Measurements from ENCODE around the gene PLEKHA3. TPM values are rescaled to one million over a fixed set of nuclear protein-coding genes. Genes with fewer than 3 reads are reported as not detected.

Gene PLEKHA3
- total RNA-seq, 1 donor from 2014 or later, result 30.9 TPM

DNA sequence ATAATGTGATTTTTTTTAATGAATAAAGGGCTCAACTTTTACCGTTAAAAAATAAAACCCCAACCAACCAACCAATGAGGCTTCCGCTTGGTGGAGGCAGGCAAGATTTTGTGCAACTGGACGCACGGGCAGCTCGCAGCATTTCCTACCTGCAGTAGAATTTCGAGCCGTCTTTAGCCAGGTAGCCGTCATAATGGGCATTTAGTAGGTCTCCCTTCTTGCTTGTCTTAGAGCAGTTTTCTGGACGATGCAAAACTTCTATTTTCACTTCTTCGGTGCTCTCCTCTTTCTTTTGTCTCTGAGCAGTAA, 2.2 kb upstream of the PLEKHA3 start:
- intact Hi-C loops (cut with micrococcal nuclease), result loop anchor here (1.0 to 10.0 kb wide), 12 partner anchors 27 to 1529 kb away; partner anchors contain the start of genes CWC22, OSBPL6, PJVK and PRKRA

DNA sequence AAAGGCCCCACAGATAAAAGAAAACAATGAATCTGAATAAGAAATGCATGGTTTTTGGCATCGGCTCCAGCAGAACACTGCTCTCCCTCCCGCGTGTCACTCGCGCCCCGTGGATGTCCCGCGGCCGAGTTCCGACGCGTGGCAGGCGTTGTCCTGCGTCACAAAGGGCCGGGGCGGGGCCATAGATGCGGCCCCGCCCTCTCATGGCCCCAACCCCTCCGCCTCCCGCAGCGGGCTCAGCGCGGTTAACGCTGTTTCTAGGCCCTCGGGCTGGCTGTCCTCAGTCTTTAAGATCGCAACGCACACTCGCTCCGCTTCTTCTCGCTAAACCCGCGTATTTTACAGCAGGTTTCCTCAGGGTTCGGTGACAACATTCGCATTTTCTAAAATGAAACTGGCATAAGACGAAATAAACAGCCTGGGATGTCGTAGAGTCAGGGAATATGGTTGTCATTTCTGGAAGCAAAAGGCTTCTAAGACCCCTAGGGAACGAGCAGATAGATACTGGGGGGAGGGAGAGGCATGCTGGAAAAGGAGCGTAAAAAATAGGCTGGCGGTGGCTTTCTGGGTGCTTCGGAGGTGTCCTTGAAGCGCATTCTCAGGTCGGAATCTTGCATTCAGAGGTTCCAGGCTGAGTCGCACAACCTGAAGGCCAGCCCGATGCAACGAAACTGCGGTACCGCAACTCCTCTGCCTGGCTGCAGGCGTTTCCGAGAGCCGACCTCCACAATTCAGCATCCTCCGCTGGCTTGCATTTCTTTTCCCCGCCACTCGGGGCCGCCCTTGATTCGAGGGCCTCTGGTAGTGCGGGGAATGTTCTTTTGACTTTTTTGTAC, 1.6 kb upstream of the PLEKHA3 start, which contains the start of gene FKBP7:
TSS of gene FKBP7 (minus strand) at position 162 of the 836 bp plus-strand sequence. CDS start at position 61, 101 bp downstream.
- intact Hi-C loops (cut with micrococcal nuclease), result loop anchor here (1.0 to 10.0 kb wide), 12 partner anchors 27 to 1528 kb away; partner anchors contain the start of genes CWC22, OSBPL6, PJVK and PRKRA

GRCh38 chr2:178479275-178479616, 1.0 kb upstream of the PLEKHA3 start:
- intact Hi-C loops (cut with micrococcal nuclease), result loop anchor here (2.0 to 10.0 kb wide), 7 partner anchors 52 to 1528 kb away; partner anchors contain the start of genes CWC22, OSBPL6 and SESTD1

GRCh38 chr2:178479758-178480226, 465 bp upstream of the PLEKHA3 start:
- intact Hi-C loops (cut with micrococcal nuclease), result loop anchor here (2.0 to 10.0 kb wide), 8 partner anchors 27 to 1527 kb away; partner anchors contain the start of genes CWC22, OSBPL6 and SESTD1

GRCh38 chr2:178482437-178482836, 2.2 kb downstream of the PLEKHA3 start:
- intact Hi-C loops (cut with micrococcal nuclease), result no loop called here

DNA sequence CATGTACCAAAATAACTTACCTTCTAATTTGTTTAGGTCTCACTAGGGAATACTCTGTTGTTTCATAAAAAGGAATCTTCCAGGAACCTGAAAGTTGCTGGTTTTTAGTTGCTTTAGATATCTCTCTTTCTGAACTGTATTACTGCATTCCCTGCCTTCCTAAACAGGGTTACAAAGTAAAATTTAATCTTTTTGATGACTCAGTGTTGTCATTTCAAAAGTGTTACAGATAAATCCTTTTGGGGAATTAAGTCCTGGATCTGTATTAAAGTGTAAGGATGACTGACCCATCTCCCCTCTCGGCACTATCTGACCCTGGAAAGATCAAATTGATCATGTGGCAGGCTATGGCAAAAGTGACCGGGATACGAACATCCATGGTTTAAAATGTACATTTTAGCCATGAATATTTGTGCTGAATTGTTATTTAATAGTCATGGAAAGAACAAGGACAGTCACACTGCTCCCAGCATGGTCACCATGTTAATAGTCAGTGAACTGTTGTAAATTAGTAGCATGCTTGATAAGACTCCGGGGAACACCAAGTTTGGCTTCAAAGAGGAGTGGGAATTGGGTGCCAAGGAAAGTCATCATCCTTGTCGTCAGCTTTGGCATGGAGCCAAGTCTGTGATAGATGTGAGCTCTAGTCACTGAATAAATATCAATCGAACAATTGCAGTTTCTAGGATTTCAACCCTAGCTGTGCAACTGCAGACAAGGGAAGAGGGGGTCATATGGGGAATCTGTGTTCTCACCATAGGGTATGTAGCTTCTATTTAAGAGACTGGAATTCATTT, 4.2 kb downstream of the PLEKHA3 start:
- intact Hi-C loops (cut with micrococcal nuclease), result no loop called here

DNA sequence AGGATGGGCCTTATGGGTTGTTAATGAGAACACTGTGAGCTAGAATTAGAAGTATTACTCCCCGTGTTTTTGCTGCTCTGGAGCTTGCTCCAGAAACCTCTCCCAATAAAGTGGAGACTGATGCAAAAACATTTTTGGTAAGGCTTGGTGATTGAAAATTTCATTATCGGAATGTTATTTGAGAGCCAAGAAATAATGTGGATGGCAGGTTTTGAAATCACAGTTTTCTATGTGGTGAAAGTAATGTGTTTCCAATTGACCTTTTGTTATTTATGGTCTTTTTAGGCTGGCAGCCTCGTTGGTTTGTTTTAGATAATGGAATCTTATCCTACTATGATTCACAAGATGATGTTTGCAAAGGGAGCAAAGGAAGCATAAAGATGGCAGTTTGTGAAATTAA, 5.1 kb downstream of the PLEKHA3 start:
- intact Hi-C loops (cut with micrococcal nuclease), result no loop called here

- intact Hi-C loops (cut with micrococcal nuclease), result no loop called here
These were observed 11.4 kb downstream of the PLEKHA3 start for GRCh38 chr2:178491612-178492011.

DNA sequence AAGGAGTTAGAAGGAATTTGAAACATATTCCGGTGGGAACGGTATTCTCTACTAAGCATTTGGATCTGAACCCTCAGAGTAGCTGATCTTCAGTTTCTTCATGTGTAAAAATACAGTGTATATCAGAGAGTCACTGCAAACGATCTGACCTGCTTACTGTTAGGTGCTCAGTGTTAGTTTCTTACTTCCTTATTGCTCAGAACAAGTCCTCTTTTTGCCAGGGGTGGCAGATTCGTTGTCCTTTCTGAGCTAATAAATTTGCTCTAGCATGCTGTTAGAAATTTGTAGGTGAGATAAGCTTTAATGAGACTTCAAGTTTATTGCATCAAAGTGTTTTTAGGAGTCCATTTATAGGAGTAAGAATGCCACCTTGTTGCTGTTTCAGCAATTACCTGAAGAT, 15.8 kb downstream of the PLEKHA3 start:
- intact Hi-C loops (cut with micrococcal nuclease), result no loop called here

GRCh38 chr2:178498137-178498536, 17.9 kb downstream of the PLEKHA3 start:
- intact Hi-C loops (cut with micrococcal nuclease), result no loop called here

DNA sequence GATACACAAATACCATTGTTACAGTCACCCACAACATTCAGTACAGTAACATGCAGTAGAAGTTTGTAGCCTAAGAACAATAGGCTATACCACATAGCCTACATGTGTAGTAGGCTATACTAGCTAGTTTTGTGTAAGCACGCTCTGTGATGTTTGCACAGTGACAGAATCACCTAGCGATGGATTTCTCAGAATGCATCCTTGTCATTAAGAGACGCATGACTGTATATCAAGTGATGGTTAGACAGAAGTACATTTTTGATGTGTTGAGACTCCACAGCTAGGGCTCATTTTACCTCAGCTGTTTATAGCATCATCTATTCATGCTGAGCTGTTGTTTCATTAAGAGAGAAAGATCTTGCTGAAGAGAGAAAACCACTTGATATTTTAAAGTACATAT, 19.4 kb downstream of the PLEKHA3 start:
- intact Hi-C loops (cut with micrococcal nuclease), result no loop called here

- intact Hi-C loops (cut with micrococcal nuclease), result no loop called here
These were observed 22.5 kb downstream of the PLEKHA3 start for GRCh38 chr2:178502751-178503150.

- intact Hi-C loops (cut with micrococcal nuclease), result loop anchor here (2.0 kb wide), 1 partner anchor 25 kb away; the partner anchor contains the start of gene PLEKHA3
These were observed 25.8 kb downstream of the PLEKHA3 start for GRCh38 chr2:178506101-178506500.

DNA sequence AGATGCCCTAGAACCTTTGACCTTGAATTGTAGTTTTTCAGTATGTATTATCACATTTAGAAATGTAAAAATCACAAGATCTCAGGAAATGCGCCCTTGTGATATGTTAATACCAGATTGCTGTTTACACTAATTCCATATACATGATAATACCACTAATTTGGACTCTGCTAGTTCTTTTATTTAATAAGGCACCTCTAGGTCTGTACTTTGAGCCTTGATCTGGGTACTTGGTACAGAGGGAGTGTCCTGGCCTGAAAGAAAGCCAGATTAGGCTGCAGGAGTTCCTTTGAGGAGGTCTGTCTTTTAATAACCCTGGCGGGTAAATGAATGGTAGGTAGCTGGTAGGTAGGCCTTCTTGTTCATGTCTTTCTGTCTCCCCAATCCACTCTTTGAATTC, 26.3 kb downstream of the PLEKHA3 start:
- intact Hi-C loops (cut with micrococcal nuclease), result loop anchor here (2.0 kb wide), 1 partner anchor 26 kb away; the partner anchor contains the start of gene PLEKHA3

GRCh38 chr2:178506949-178507348, 26.7 kb downstream of the PLEKHA3 start:
- intact Hi-C loops (cut with micrococcal nuclease), result loop anchor here (2.0 kb wide), 1 partner anchor 26 kb away; the partner anchor contains the start of gene PLEKHA3

DNA sequence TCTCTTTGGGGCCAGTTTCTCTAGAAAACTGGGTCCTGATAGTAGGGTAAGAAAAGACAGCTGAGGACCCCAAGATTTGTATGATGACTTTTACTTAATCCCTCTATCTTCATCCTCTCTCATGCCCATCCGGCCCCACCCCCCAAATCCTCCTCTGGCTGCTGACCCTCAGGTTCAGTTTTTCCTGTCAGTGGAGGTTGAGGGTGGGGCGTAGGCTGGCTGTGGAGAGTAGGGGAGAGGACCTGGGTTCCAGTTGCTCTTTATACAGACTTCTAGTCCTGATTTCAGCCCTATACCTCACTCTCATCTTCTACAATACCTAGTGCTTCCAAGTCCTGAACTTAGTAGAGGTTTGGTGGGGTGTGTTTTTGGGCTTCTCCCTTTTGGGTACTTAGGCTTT, 28.4 kb downstream of the PLEKHA3 start:
- intact Hi-C loops (cut with micrococcal nuclease), result no loop called here

- intact Hi-C loops (cut with micrococcal nuclease), result no loop called here
These were observed 30.1 kb downstream of the PLEKHA3 start for GRCh38 chr2:178510384-178510783.

DNA sequence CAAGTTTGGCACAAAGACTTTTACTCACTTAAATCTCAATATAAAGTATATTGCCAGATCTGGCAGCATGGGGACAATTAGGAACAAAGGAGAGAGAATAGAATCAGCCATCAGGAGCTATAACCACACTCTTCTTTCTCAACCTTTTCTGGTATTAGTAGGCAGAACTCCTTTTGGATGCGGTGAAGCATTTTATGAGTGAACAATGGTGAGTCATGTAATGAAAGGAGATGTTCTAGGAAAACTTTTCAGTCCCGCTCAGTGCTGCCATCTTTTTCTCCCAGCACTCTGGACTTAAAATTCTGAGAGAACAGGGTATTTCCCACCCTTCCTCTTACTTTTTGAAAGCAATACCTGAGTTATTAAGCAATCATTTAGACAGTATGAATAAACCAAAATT, 32.2 kb downstream of the PLEKHA3 start:
- intact Hi-C loops (cut with micrococcal nuclease), result no loop called here

GRCh38 chr2:178513876-178514275, 33.6 kb downstream of the PLEKHA3 start:
- intact Hi-C loops (cut with micrococcal nuclease), result loop anchor here (1.0 to 2.0 kb wide), 3 partner anchors 9 to 519 kb away; partner anchors contain the start of genes PJVK and PRKRA

DNA sequence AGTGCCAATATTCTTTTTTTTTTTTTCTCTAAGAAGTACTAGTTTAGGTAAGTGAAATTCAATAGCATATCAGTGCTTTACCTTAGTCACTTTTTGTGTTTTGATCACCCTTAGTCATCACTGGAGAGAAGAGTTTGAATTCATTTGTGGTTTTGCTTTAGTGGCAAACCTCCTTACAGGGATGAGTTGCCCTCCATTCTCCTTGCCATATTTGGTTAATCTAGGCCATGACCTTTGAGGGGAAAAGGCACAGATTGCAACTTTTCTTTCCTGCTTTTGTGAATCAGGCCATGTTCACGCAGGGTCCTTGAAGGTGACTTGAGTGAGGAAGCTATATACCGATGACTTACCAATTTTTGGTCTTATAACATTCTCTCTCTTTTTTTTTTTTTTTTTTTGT, 34.4 kb downstream of the PLEKHA3 start:
- intact Hi-C loops (cut with micrococcal nuclease), result loop anchor here (1.0 to 2.0 kb wide), 3 partner anchors 9 to 518 kb away; partner anchors contain the start of genes PJVK and PRKRA

DNA sequence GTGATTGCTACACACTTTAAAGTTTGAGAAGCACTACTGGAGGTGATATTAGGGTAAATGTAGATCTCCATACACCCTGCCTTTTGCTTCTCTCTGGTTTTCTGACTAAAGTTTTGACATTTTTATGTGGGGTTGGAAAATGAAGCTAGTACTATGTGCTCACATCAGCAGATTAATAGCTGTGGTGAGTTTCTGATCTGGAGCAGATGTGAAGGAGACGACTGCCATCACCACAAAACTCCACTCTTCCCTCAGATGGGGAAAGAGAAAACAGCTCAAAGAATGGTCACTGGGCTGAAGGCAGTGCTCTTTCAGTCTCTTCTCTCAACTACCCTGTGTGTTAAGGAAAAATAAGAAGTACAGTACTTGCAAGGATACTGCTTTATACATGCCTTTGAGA, 37.2 kb downstream of the PLEKHA3 start:
- intact Hi-C loops (cut with micrococcal nuclease), result no loop called here

Measured in T-helper 1 cell treated with Interleukin-12 subunit alpha and Interleukin-12 subunit beta and Interleukin-4 antibody, amounts not matched to agents 30 ng/mL and 1 ng/mL, for 36 hours (primary cell).